Large intestine (tissue), 3 donors: ENCODE results near the gene GLCE. TPM values are rescaled to one million over a fixed set of nuclear protein-coding genes. Genes with fewer than 3 reads are reported as not detected.

Experiments used
- DNase-seq, 2 donors: peaks; one replicate each; pipeline versions ENCODE4 v3.0.0 to v3.0.0-alpha.2; 2013
- H3K27ac ChIP-seq: one replicate; pipeline ENCODE4 v1.5.1; 2013; ENCODE audit warnings: low read length
- H3K27me3 ChIP-seq: 2 replicates; pipeline ENCODE4 v1.6.1; 2013; ENCODE audit warnings: low read length; ENCODE audit not compliant: control insufficient read depth, insufficient read depth
- H3K36me3 ChIP-seq: 2 replicates; pipeline ENCODE4 v1.6.1; 2013; ENCODE audit warnings: low read length; ENCODE audit not compliant: control insufficient read depth, insufficient read depth
- H3K4me1 ChIP-seq: one replicate; pipeline ENCODE4 v1.6.1; 2013; ENCODE audit warnings: low read length; ENCODE audit not compliant: control insufficient read depth, insufficient read depth
- H3K4me3 ChIP-seq: one replicate; pipeline ENCODE4 v1.5.1; 2013; ENCODE audit warnings: low read length
- H3K9me3 ChIP-seq: one replicate; pipeline ENCODE4 v1.6.1; 2013; ENCODE audit warnings: mild to moderate bottlenecking, low read depth, low read length, moderate library complexity; ENCODE audit not compliant: control insufficient read depth
- WGBS: methylation state at CpG from one replicate; pipeline ENCODE4 v1.1.5; 2013; ENCODE audit warnings: low lambda C conversion rate; ENCODE audit not compliant: insufficient coverage; 5-methylcytosine and 5-hydroxymethylcytosine counted together
- polyA plus RNA-seq: library from polyadenylated mRNA; unstranded; fragments of 120-200 nt; gene quantifications from one replicate; pipeline ENCODE4 v1.2.1, GENCODE V29; 2013

GLCE gene
- polyA plus RNA-seq, 1 donor, result 50.5 TPM

DNA sequence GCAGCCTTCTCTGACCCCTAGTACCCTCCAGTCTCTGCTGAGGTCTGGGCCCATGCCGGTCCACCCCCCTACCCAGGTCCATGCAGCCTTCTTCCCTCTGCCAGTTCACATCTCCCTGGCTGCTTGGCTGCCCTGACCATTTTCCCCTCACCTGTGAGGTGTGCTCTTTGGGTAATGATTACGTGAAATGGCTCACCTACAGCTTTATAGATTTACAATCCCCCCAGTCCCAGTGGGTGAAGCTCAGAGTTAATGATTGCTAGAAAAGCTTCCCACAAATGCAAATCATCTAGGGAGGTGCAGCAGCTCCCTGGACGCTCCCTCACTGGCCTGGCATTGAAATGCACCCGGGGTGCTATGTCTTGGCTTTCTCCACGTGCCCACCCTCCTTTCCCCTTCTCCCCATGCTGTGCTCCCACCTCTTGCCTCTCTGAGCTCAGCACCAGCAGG, 157.0 kb downstream of the GLCE start:
- peak overlapping the region; percentile 44 for H3K27ac ChIP-seq
- WGBS, result no CpG with 5 or more reads among the region's 5 CpGs
- DNase-seq, result peak; percentile 72 to 87
- H3K4me3 ChIP-seq, result no peak overlapping the region
- H3K27me3 ChIP-seq, result no peaks in the 10 kb centered on the region
- peaks cover 20% of the 10 kb centered on the region for H3K4me1 ChIP-seq
- no peaks in the 10 kb centered on the region for H3K36me3 ChIP-seq
- no peaks in the 10 kb centered on the region for H3K9me3 ChIP-seq

GRCh38 chr15:69318033-69318432, 157.6 kb downstream of the GLCE start:
- H3K27ac ChIP-seq, result no peak overlapping the region

DNA sequence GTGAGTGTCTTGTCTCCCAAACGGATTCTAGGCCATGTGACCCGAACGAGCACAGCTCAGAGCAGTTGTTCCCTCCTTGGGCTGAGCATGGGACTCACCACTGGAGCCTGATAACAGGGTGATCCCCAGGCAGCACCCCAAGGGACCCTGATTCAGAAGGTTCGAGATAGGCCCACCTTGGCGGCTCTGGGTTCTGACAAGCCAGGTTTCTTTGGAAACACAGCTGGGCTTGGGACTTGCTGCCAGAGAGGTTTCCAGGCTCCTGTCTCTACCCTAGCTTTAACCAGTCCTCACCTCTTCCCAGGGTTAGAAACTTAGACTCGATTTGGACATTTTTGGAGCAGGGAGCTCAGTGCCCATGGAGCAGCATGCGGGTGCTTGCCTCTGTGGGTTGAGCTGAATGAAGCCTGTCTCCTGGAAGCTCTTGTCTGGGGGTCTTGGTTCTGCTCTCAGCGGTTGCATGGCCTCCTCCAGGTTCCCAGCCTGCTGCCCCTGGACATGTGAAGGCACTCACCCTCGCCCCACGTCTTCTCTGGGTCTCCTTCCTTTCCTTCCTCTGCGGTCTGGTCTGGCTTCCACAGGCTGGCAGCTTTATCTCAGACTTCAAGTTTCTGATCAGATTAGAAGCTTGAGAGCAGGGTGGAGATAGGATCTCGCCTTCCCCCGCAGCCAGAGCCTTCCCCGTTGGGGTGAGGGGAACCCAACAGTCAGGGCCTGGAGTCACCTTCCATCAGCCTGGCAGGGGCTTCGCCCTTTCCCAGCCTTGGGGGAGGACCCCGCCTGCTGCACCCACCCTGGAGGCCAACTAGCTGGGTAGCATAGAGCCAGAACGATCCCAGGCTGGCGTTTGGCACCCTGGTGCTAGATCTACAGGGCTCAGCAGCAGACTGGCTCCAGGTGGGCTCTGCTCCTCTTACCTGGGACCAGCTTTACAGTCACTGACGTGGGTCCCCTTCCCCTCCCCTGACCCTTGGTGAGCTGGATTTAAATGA, 159.2 kb downstream of the GLCE start:
- WGBS, result no CpG with 5 or more reads among the region's 19 CpGs
- H3K27ac ChIP-seq, result no peak overlapping the region
- peaks cover 17% of the 10 kb centered on the region for H3K4me1 ChIP-seq
- no peaks in the 10 kb centered on the region for H3K9me3 ChIP-seq
- H3K36me3 ChIP-seq, result no peaks in the 10 kb centered on the region
- H3K27me3 ChIP-seq, result no peaks in the 10 kb centered on the region
- DNase-seq, result no peak
- H3K4me3 ChIP-seq, result no peak overlapping the region

More at GRCh38 chr15:69318033-69318432, 157.6 kb downstream of the GLCE start:
- no peak for DNase-seq
- H3K27me3 ChIP-seq, result no peaks in the 10 kb centered on the region
- no CpG with 5 or more reads among the region's 7 CpGs for whole genome bisulfite sequencing
- no peak overlapping the region for H3K4me3 ChIP-seq
- peaks cover 20% of the 10 kb centered on the region for H3K4me1 ChIP-seq
- no peaks in the 10 kb centered on the region for H3K36me3 ChIP-seq
- no peaks in the 10 kb centered on the region for H3K9me3 ChIP-seq

- Histone ChIP-seq H3K9me3 (no peaks in the 10 kb centered on the region), H3K27me3 (no peaks in the 10 kb centered on the region), H3K36me3 (no peaks in the 10 kb centered on the region), H3K4me1 (peaks cover 12% of the 10 kb centered on the region), H3K4me3 (no peak overlapping the region), H3K27ac (no peak overlapping the region)
- WGBS, result 14% methylated on average over 3 of the region's 7 CpGs
- DNase-seq, result no peak
Measured at GRCh38 chr15:69320977-69321554, 160.6 kb downstream of the GLCE start.

Other genes with a start within 250 kb of the GLCE start
- 2.3 TPM for gene SPESP1, start 230.1 kb upstream of the GLCE start, polyA plus RNA-seq
- 0.16 TPM for gene NOX5, start 145.9 kb upstream of the GLCE start, polyA plus RNA-seq
- 3.4 TPM for gene PAQR5, start 138.3 kb downstream of the GLCE start, polyA plus RNA-seq